Thyroid gland (tissue), 4 donors: Measurements from ENCODE around the gene SHLD2.

Experiments used
- CTCF ChIP-seq, 6 experiments: fragments of 200-600 bp in 3 of 6; fragments of 450-650 bp in 3 of 6; sonication (generic) in 3 of 6; IDR thresholded peaks; one replicate each; pipeline ENCODE4 v1.5.1; 2016 to 2019; ENCODE audit warnings: antibody characterized with exemption in 6 of 6, mild to moderate bottlenecking in 2 of 6, inconsistent platforms in 1 of 6, moderate library complexity in 1 of 6
- POLR2A ChIP-seq, 2 donors: fragments of 450-650 bp; IDR thresholded peaks; one replicate each; pipeline ENCODE4 v1.6.1; 2017; ENCODE audit warnings: antibody characterized with exemption in 2 of 2, mild to moderate bottlenecking in 2 of 2, moderate library complexity in 1 of 2

GRCh38 chr10:87105446-87106124, 10.6 kb downstream of the SHLD2 start:
- TF ChIP-seq CTCF (IDR thresholded peaks at IDR 0.05) = no peak
- no peak for TF ChIP-seq POLR2A (IDR thresholded peaks at IDR 0.05)
